Activated CD4-positive, alpha-beta T cell treated with anti-CD3 and anti-CD28 coated beads, Interleukin-10, Interleukin-2, amounts not matched to agents 100 ng/mL and 50 ng/mL, durations not matched to agents 16 hours and 8 hours (primary cell): ENCODE data around the gene GON7.
"Not testable (repeated sequence)": the region's sequence is repeated elsewhere in the genome, so short reads cannot be mapped to it uniquely, and the experiment has no call there.

Experiments
- DNase-seq: peaks from one replicate; pipeline ENCODE4 v3.0.0-alpha.2; 2020

GON7 gene

GRCh38 chr14:93195316-93195999, 11.4 kb downstream of the GON7 start:
- DNase-seq = no peak

GRCh38 chr14:93186956-93187355, 19.9 kb downstream of the GON7 start:
- no peak for DNase-seq

GRCh38 chr14:93186466-93186865, 20.4 kb downstream of the GON7 start:
- DNase-seq = no peak

GRCh38 chr14:93185349-93185720, 21.5 kb downstream of the GON7 start:
- DNase-seq = no peak

GRCh38 chr14:93184391-93185348, 22.2 kb downstream of the GON7 start, which contains the start of the genes LYSET and MOAP1:
Gene LYSET (plus strand): TSS chr14:93185317. CDS start chr14:93185406, 89 bp downstream.
Gene MOAP1 (minus strand): TSS chr14:93184897. CDS start chr14:93184242, 655 bp downstream.
- peak; percentile 93 for DNase-seq

GRCh38 chr14:93183596-93184317, 23.1 kb downstream of the GON7 start:
- no peak for DNase-seq

GRCh38 chr14:93175492-93175891, 31.4 kb downstream of the GON7 start:
- no peak for DNase-seq

GRCh38 chr14:93174731-93175130, 32.1 kb downstream of the GON7 start:
- DNase-seq = not testable (repeated sequence)

- no peak for DNase-seq
Observed at GRCh38 chr14:93173943-93174395, 32.9 kb downstream of the GON7 start.

- no peak for DNase-seq
Observed at GRCh38 chr14:93171376-93171775, 35.5 kb downstream of the GON7 start.

GRCh38 chr14:93170141-93170540, 36.7 kb downstream of the GON7 start:
- not testable (repeated sequence) for DNase-seq

- not testable (repeated sequence) for DNase-seq
Observed at GRCh38 chr14:93169619-93170018, 37.2 kb downstream of the GON7 start.

- DNase-seq = not testable (repeated sequence)
Observed at GRCh38 chr14:93168610-93169009, 38.3 kb downstream of the GON7 start.

- not testable (repeated sequence) for DNase-seq
Observed at GRCh38 chr14:93165271-93166265, 41.3 kb downstream of the GON7 start.

GRCh38 chr14:93163564-93163963, 43.3 kb downstream of the GON7 start:
- DNase-seq = no peak

GRCh38 chr14:93161411-93161940, 45.4 kb downstream of the GON7 start:
- no peak for DNase-seq

GRCh38 chr14:93160353-93160801, 46.5 kb downstream of the GON7 start:
- DNase-seq = peak; percentile 19

GRCh38 chr14:93159625-93160352, 47.1 kb downstream of the GON7 start:
- DNase-seq = not testable (repeated sequence)

GRCh38 chr14:93158349-93158748, 48.5 kb downstream of the GON7 start:
- DNase-seq = not testable (repeated sequence)

GRCh38 chr14:93156693-93157369, 50.0 kb downstream of the GON7 start:
- no peak for DNase-seq
